SU-DHL-6 (cell line): ENCODE measurements around the gene RNF150.

ENCODE experiments used
- H2AFZ ChIP-seq: fragments of 200-600 bp; sonication (generic); 2 replicates; pipeline ENCODE4 v1.6.1; 2014; ENCODE audit warnings: low read depth, mild to moderate bottlenecking, moderate library complexity, mixed read lengths, antibody characterized with exemption, low read length; ENCODE audit not compliant: severe bottlenecking
- H3F3A ChIP-seq: fragments of 200-600 bp; shearing (Covaris generic); 2 replicates; pipeline ENCODE4 v1.6.0; 2016; ENCODE audit warnings: antibody characterized with exemption, mild to moderate bottlenecking; ENCODE audit not compliant: insufficient read depth
- H3K27ac ChIP-seq: fragments of 200-600 bp; sonication (generic); 2 replicates; pipeline ENCODE4 v1.5.1; 2016; ENCODE audit warnings: low read depth, mild to moderate bottlenecking, low read length, moderate library complexity, mixed read lengths
- H3K27me3 ChIP-seq: fragments of 200-600 bp; sonication (generic), shearing (Covaris generic); 2 replicates; pipeline ENCODE4 v1.6.0; 2014; ENCODE audit warnings: mild to moderate bottlenecking, low read length
- H3K36me3 ChIP-seq: fragments of 200-600 bp; sonication (generic); 2 replicates; pipeline ENCODE4 v1.6.1; 2014; ENCODE audit warnings: mild to moderate bottlenecking, low read length, mixed read lengths
- H3K4me2 ChIP-seq: fragments of 300-600, 200-600 bp; shearing (Covaris generic), sonication (generic); 2 replicates; pipeline ENCODE4 v1.6.0; 2014; ENCODE audit warnings: low read length, low read depth, mild to moderate bottlenecking; ENCODE audit not compliant: poor library complexity, severe bottlenecking
- H3K4me3 ChIP-seq: fragments of 200-600 bp; sonication (generic); 2 replicates; pipeline ENCODE4 v1.5.1; 2014; ENCODE audit warnings: antibody characterized with exemption, low read length, mild to moderate bottlenecking, mixed read lengths; ENCODE audit not compliant: insufficient read depth, poor library complexity, severe bottlenecking
- H3K79me2 ChIP-seq: fragments of 200-600 bp; sonication (generic); 2 replicates; pipeline ENCODE4 v1.6.1; 2014; ENCODE audit warnings: mild to moderate bottlenecking, low read length, moderate library complexity; ENCODE audit not compliant: insufficient read depth
- H3K9ac ChIP-seq: fragments of 200-600 bp; sonication (generic); 2 replicates; pipeline ENCODE4 v1.7.0; 2014; ENCODE audit warnings: mild to moderate bottlenecking, low read length
- H3K9me2 ChIP-seq: fragments of 200-600 bp; sonication (generic); replicated peaks from 2 replicates; pipeline ENCODE4 v1.6.1; 2014; ENCODE audit warnings: low read length; ENCODE audit not compliant: insufficient read depth
- H3K9me3 ChIP-seq: fragments of 200-600 bp; sonication (generic); 2 replicates; pipeline ENCODE4 v1.6.1; 2014; ENCODE audit warnings: low read length, mixed read lengths; ENCODE audit not compliant: insufficient read depth
- H4K20me1 ChIP-seq: fragments of 200-600 bp; sonication (generic); 2 replicates; pipeline ENCODE4 v1.6.1; 2014; ENCODE audit warnings: low read depth, mild to moderate bottlenecking, antibody characterized with exemption, low read length, moderate library complexity, mixed read lengths
- EZH2phosphoT487 ChIP-seq: fragments of 200-600 bp; sonication (generic), shearing (Covaris generic); conservative IDR thresholded peaks from 2 replicates; pipeline ENCODE4 v1.6.1; 2018; ENCODE audit warnings: mild to moderate bottlenecking, antibody characterized with exemption, low read length, moderate library complexity, mixed read lengths
- TF ChIP-seq, protein P1 (sequence below): fragments of 200-600 bp; sonication (generic); IDR thresholded peaks from one replicate; pipeline ENCODE4 v1.5.1; 2017; ENCODE audit warnings: antibody characterized with exemption, mild to moderate bottlenecking, low read length, moderate library complexity; ENCODE audit not compliant: insufficient read depth, poor library complexity, severe bottlenecking

The RNF150 gene

DNA sequence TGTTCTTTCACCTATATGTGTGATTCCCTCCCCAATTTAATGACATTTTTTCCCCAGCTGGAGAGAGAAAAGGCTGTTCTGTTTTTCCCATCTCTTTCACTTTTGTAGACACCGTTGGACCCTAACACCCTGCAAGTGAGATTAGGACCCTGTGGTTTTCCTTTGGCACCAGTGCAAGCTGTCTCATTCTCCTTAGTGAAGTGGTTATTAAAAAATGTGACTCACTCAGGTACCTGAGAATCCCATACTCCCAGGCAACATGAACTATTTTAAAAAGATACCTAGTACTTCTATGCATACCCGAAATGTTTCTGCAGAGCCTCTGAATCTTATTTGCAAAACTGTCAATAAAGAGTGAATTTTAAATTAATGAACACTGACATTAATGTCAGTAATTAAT, 201.4 kb downstream of the RNF150 start:
- Histone ChIP-seq H3K9me2 (no peaks in the 10 kb centered on the region), H3K79me2 (no peaks in the 10 kb centered on the region), H2AFZ (no peak overlapping the region), H4K20me1 (no peaks in the 10 kb centered on the region), H3K27ac (no peak overlapping the region), H3K9me3 (no peaks in the 10 kb centered on the region), H3K9ac (no peak overlapping the region), H3K4me3 (no peak overlapping the region), H3K4me2 (no peak overlapping the region), H3F3A (no peaks in the 10 kb centered on the region), H3K36me3 (no peaks in the 10 kb centered on the region), H3K27me3 (no peaks in the 10 kb centered on the region)
- TF ChIP-seq EZH2phosphoT487, result no peak
- TF ChIP-seq, protein P1, sequence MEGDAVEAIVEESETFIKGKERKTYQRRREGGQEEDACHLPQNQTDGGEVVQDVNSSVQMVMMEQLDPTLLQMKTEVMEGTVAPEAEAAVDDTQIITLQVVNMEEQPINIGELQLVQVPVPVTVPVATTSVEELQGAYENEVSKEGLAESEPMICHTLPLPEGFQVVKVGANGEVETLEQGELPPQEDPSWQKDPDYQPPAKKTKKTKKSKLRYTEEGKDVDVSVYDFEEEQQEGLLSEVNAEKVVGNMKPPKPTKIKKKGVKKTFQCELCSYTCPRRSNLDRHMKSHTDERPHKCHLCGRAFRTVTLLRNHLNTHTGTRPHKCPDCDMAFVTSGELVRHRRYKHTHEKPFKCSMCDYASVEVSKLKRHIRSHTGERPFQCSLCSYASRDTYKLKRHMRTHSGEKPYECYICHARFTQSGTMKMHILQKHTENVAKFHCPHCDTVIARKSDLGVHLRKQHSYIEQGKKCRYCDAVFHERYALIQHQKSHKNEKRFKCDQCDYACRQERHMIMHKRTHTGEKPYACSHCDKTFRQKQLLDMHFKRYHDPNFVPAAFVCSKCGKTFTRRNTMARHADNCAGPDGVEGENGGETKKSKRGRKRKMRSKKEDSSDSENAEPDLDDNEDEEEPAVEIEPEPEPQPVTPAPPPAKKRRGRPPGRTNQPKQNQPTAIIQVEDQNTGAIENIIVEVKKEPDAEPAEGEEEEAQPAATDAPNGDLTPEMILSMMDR, result no peak

DNA sequence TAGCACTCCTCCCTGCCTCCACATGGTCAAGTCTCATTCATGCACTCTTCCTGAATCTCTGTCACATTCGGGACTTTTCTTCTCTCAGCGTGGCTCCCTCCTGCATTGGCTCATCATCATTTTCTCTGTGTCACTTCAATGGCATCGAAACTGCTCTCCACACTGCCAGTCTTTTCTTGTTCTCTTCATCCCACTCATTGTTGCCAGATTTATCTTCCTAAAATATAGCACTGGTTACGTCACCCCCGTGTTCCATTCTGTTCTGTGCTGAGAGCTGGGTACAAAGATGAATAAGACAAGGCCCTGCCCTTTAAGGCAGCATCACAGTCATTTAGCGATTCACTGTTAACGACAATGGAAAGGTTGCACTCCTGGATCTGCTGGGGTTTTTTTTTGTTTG, 202.7 kb downstream of the RNF150 start:
- Histone ChIP-seq H3K27ac (no peak overlapping the region), H3K36me3 (no peaks in the 10 kb centered on the region), H3K9me3 (no peaks in the 10 kb centered on the region), H3K79me2 (no peaks in the 10 kb centered on the region), H3K27me3 (no peaks in the 10 kb centered on the region), H2AFZ (no peak overlapping the region), H3K9me2 (no peaks in the 10 kb centered on the region), H4K20me1 (no peaks in the 10 kb centered on the region), H3K4me3 (no peak overlapping the region), H3K4me2 (no peak overlapping the region), H3K9ac (no peak overlapping the region), H3F3A (no peaks in the 10 kb centered on the region)
- TF ChIP-seq, protein P1, result no peak
- TF ChIP-seq EZH2phosphoT487, result no peak

DNA sequence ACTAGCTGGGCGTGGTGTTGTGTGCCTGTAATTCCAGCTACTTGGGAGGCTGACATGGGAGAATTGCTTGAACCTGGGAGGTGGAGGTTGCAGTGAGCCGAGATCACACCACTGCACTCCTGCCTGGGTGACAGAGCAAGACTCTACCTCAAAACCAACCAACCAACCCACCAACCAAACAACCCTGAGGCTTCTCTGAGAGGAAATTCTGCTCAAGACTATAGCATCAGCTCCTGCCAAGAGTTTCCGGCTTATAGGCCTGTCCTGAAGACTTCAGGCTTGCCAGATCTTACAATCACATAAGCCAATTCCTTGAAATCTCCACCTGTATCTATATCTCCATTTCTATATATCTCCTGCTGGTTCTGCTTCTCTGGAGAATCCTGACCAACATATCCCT, 203.3 kb downstream of the RNF150 start:
- H3K79me2 ChIP-seq, result no peaks in the 10 kb centered on the region
- H3K36me3 ChIP-seq, result no peaks in the 10 kb centered on the region
- H2AFZ ChIP-seq, result no peak overlapping the region
- no peak overlapping the region for H3K4me2 ChIP-seq
- no peaks in the 10 kb centered on the region for H3K9me2 ChIP-seq
- H3K27me3 ChIP-seq, result no peaks in the 10 kb centered on the region
- H3F3A ChIP-seq, result no peaks in the 10 kb centered on the region
- no peaks in the 10 kb centered on the region for H4K20me1 ChIP-seq
- TF ChIP-seq, protein P1, result no peak
- TF ChIP-seq EZH2phosphoT487, result no peak
- H3K9me3 ChIP-seq, result no peaks in the 10 kb centered on the region
- no peak overlapping the region for H3K9ac ChIP-seq
- H3K27ac ChIP-seq, result no peak overlapping the region
- no peak overlapping the region for H3K4me3 ChIP-seq

DNA sequence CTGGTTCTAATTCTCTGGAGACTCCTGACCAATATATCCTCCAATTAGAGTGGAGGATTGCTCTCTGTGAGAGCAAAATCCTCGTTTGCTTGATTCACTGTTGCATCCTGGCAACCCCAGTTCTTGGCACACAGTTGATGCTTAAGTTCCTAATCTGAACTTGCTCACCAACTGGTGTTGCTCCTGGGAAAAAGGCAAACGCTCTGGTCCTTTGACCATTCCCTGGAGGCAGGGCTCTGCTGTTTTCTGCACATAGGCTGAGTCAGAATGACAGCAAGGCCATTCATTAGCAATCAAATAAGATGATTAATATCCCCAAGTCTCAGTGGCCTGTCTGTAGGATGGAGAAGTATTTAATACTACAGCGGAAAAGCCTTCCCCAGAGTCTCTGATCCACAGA, 204.4 kb downstream of the RNF150 start:
- Histone ChIP-seq H2AFZ (no peak overlapping the region), H3K4me3 (no peak overlapping the region), H3K9me2 (no peaks in the 10 kb centered on the region), H3K27me3 (no peaks in the 10 kb centered on the region), H3K4me2 (no peak overlapping the region), H3K36me3 (no peaks in the 10 kb centered on the region), H3K27ac (no peak overlapping the region), H3K79me2 (no peaks in the 10 kb centered on the region), H3K9me3 (no peaks in the 10 kb centered on the region), H3F3A (no peaks in the 10 kb centered on the region), H3K9ac (no peak overlapping the region), H4K20me1 (no peaks in the 10 kb centered on the region)
- no peak for TF ChIP-seq EZH2phosphoT487
- TF ChIP-seq, protein P1, result no peak
